HL-60 (cell line): ENCODE data around the gene CCR5.

Experiments
- REST ChIP-seq: IDR thresholded peaks from 2 replicates; pipeline ENCODE4 v1.6.1; 2012; ENCODE audit warnings: low read depth; ENCODE audit not compliant: insufficient replicate concordance
- TF ChIP-seq, protein P1 (sequence below): IDR thresholded peaks from one replicate; pipeline ENCODE4 v1.5.1; 2011; ENCODE audit warnings: low read length, control low read depth, inconsistent platforms; ENCODE audit not compliant: insufficient read depth

DNA sequence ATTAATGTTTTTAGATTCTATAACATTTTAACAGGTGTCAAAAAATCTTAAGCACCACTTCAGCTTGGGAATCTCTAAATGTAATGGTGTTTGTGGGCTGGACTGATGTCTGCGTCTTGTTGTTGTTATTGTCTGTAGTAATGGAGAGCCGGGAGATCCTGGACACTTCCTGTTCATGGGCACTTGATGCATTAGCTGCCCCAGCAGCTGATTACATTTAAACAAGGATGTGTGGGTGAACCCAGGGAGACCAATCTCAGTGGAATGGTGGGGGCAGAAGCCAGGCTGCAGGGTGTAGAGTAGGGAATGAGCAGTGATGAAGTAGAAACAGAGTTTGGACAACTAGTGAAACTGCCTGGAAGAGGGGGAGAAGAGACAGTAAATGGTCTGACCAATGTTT is 28.4 kb downstream of the CCR5 start:
- TF ChIP-seq, protein P1, sequence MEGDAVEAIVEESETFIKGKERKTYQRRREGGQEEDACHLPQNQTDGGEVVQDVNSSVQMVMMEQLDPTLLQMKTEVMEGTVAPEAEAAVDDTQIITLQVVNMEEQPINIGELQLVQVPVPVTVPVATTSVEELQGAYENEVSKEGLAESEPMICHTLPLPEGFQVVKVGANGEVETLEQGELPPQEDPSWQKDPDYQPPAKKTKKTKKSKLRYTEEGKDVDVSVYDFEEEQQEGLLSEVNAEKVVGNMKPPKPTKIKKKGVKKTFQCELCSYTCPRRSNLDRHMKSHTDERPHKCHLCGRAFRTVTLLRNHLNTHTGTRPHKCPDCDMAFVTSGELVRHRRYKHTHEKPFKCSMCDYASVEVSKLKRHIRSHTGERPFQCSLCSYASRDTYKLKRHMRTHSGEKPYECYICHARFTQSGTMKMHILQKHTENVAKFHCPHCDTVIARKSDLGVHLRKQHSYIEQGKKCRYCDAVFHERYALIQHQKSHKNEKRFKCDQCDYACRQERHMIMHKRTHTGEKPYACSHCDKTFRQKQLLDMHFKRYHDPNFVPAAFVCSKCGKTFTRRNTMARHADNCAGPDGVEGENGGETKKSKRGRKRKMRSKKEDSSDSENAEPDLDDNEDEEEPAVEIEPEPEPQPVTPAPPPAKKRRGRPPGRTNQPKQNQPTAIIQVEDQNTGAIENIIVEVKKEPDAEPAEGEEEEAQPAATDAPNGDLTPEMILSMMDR: no peak
- TF ChIP-seq REST: no peak
